Upper lobe of left lung (tissue), 4 donors: Measurements from ENCODE around the gene DPF3.

Experiments used
- EP300 ChIP-seq, 4 donors: sonication (generic); formaldehyde crosslinking; IDR thresholded peaks; one replicate each; pipeline ENCODE4 v1.5.1; 2017; ENCODE audit warnings: antibody characterized with exemption in 4 of 4, control low read depth in 2 of 4
- POLR2A ChIP-seq, 4 donors: fragments of 450-650 bp; IDR thresholded peaks; one replicate each; pipeline ENCODE4 v1.5.1; 2016 to 2017; ENCODE audit warnings: antibody characterized with exemption in 4 of 4, mild to moderate bottlenecking in 2 of 4
- TF ChIP-seq, protein P1 (sequence below), 6 experiments: fragments of 450-650 bp in 4 of 6; fragments of 200-600 bp in 2 of 6; sonication (generic) in 2 of 6; IDR thresholded peaks; one replicate each; pipeline ENCODE4 v1.5.1; 2016 to 2019; ENCODE audit warnings: antibody characterized with exemption in 6 of 6

GRCh38 chr14:72616811-72617210, 277.1 kb downstream of the DPF3 start:
- TF ChIP-seq, protein P1, sequence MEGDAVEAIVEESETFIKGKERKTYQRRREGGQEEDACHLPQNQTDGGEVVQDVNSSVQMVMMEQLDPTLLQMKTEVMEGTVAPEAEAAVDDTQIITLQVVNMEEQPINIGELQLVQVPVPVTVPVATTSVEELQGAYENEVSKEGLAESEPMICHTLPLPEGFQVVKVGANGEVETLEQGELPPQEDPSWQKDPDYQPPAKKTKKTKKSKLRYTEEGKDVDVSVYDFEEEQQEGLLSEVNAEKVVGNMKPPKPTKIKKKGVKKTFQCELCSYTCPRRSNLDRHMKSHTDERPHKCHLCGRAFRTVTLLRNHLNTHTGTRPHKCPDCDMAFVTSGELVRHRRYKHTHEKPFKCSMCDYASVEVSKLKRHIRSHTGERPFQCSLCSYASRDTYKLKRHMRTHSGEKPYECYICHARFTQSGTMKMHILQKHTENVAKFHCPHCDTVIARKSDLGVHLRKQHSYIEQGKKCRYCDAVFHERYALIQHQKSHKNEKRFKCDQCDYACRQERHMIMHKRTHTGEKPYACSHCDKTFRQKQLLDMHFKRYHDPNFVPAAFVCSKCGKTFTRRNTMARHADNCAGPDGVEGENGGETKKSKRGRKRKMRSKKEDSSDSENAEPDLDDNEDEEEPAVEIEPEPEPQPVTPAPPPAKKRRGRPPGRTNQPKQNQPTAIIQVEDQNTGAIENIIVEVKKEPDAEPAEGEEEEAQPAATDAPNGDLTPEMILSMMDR (IDR thresholded peaks at IDR 0.05), result no peak
- TF ChIP-seq POLR2A (IDR thresholded peaks at IDR 0.05) (no peak), EP300 (IDR thresholded peaks at IDR 0.05) (no peak)
